IMR-90 (cell line): ENCODE measurements around the gene PEA15.

Source experiments
- BHLHE40 ChIP-seq: fragments of 150-350 bp; IDR thresholded peaks from 2 replicates; pipeline ENCODE4 v1.6.1; 2016; ENCODE audit warnings: mild to moderate bottlenecking, low read depth, low read length
- CTCF ChIP-seq: conservative IDR thresholded peaks from 2 replicates; pipeline ENCODE4 v1.5.1; 2012; ENCODE audit warnings: mild to moderate bottlenecking, low read depth, low read length, improper control_type of control experiment
- ELK1 ChIP-seq: fragments of 150-350 bp; IDR thresholded peaks from 2 replicates; pipeline ENCODE4 v1.6.1; 2016; ENCODE audit warnings: low read depth, mild to moderate bottlenecking, low read length, moderate library complexity, borderline replicate concordance
- FOS ChIP-seq: fragments of 150-350 bp; IDR thresholded peaks from 2 replicates; pipeline ENCODE4 v1.6.1; 2016; ENCODE audit warnings: low read depth, low read length
- MAZ ChIP-seq: IDR thresholded peaks from 2 replicates; pipeline ENCODE4 v1.6.1; 2012; ENCODE audit warnings: low read depth, mild to moderate bottlenecking, low read length, improper control_type of control experiment, moderate library complexity, borderline replicate concordance
- MXI1 ChIP-seq: IDR thresholded peaks from 2 replicates; pipeline ENCODE4 v1.6.1; 2012; ENCODE audit warnings: low read depth, mild to moderate bottlenecking, low read length, moderate library complexity, borderline replicate concordance
- POLR2A ChIP-seq: IDR thresholded peaks from 2 replicates; pipeline ENCODE4 v1.6.1; 2012; ENCODE audit warnings: mild to moderate bottlenecking, low read depth, low read length
- RAD21 ChIP-seq: IDR thresholded peaks from 2 replicates; pipeline ENCODE4 v1.6.1; 2012; ENCODE audit warnings: low read length, improper control_type of control experiment
- RCOR1 ChIP-seq: IDR thresholded peaks from 2 replicates; pipeline ENCODE4 v1.6.1; 2012; ENCODE audit warnings: mild to moderate bottlenecking, low read length, improper control_type of control experiment; ENCODE audit not compliant: insufficient replicate concordance
- RFX5 ChIP-seq: IDR thresholded peaks from 2 replicates; pipeline ENCODE4 v1.8.0; 2012; ENCODE audit warnings: low read depth, mild to moderate bottlenecking, low read length, moderate library complexity
- USF2 ChIP-seq: fragments of 150-350 bp; IDR thresholded peaks from 2 replicates; pipeline ENCODE4 v1.6.1; 2017; ENCODE audit warnings: mild to moderate bottlenecking, antibody characterized with exemption, low read length, low read depth

- TF ChIP-seq CTCF (no peak), RAD21 (no peak), POLR2A (no peak), BHLHE40 (no peak), MAZ (no peak), ELK1 (no peak), MXI1 (no peak), RFX5 (no peak), FOS (no peak), USF2 (no peak), RCOR1 (no peak)
Observed at GRCh38 chr1:160179336-160179735, 25.8 kb upstream of the PEA15 start.
